A673 (cell line): ENCODE results near the gene TMTC2.

Source experiments
- CTCF ChIP-seq: fragments of 300-800, 200-600 bp; sonication (generic); conservative IDR thresholded peaks from 2 replicates; pipeline ENCODE4 v1.5.1; 2017; ENCODE audit warnings: low read depth, mild to moderate bottlenecking, antibody characterized with exemption, low read length, moderate library complexity, mixed read lengths
- EZH2 ChIP-seq: fragments of 200-600 bp; sonication (generic); IDR thresholded peaks from 2 replicates; pipeline ENCODE4 v1.6.1; 2017; ENCODE audit warnings: borderline replicate concordance, low read depth, mild to moderate bottlenecking, mixed read lengths, antibody characterized with exemption, low read length; ENCODE audit not compliant: poor library complexity, severe bottlenecking

GRCh38 chr12:82955043-82955442 is 268.3 kb downstream of the TMTC2 start:
- TF ChIP-seq EZH2 (no peak), CTCF (no peak)
